HepG2 (cell line): ENCODE results near the gene ZDHHC18. TPM values are rescaled to one million over a fixed set of nuclear protein-coding genes. Genes with fewer than 3 reads are reported as not detected.

Source experiments
- MEIS1 ChIP-seq: sonication (generic); formaldehyde crosslinking; IDR thresholded peaks from 2 replicates; pipeline ENCODE4 v1.9.0; 2021; ENCODE audit warnings: mild to moderate bottlenecking, missing genetic modification reagents, moderate library complexity, borderline replicate concordance
- REL ChIP-seq: sonication (generic); formaldehyde crosslinking; conservative IDR thresholded peaks from 2 replicates; pipeline ENCODE4 v1.8.0; 2022; ENCODE audit warnings: mild to moderate bottlenecking, missing genetic modification reagents, moderate library complexity
- RORA ChIP-seq: sonication (generic); formaldehyde crosslinking; IDR thresholded peaks from 2 replicates; pipeline ENCODE4 v1.5.0; 2020; ENCODE audit warnings: mild to moderate bottlenecking, missing genetic modification reagents, moderate library complexity
- ZBTB21 ChIP-seq: sonication (generic); formaldehyde crosslinking; IDR thresholded peaks from 2 replicates; pipeline ENCODE4 v1.4.0; 2020; ENCODE audit warnings: missing genetic modification reagents
- ZNF629 ChIP-seq: sonication (generic); formaldehyde crosslinking; conservative IDR thresholded peaks from 2 replicates; pipeline ENCODE4 v1.5.0; 2020; ENCODE audit warnings: missing genetic modification reagents
- ZSCAN31 ChIP-seq: sonication (generic); formaldehyde crosslinking; IDR thresholded peaks from 2 replicates; pipeline ENCODE4 v1.5.0; 2020; ENCODE audit warnings: low read depth, mild to moderate bottlenecking, missing genetic modification reagents
- polyA plus RNA-seq, 8 experiments: library from polyadenylated mRNA; depleted of rRNA in 3 of 8; stranded (reverse) in 7 of 8; unstranded in 1 of 8; fragments of >200 nt; fragmentation: Illumina TruSeq in 4 of 8; extraction: Trizol in 4 of 8; gene quantifications; 2 replicates each; pipeline versions ENCODE4 v1.2.1 to v1.2.3, GENCODE V29; 2011 to 2016; ENCODE audit warnings: low read depth in 4 of 8, missing spikeins in 1 of 8, mixed read lengths in 1 of 8; ENCODE audit not compliant: insufficient read depth in 1 of 8
- total RNA-seq, 5 experiments: library from RNA; depleted of rRNA; stranded (reverse); fragments of >200 nt; fragmentation: Illumina TruSeq; extraction: Trizol; gene quantifications; 2 replicates each; pipeline ENCODE4 v1.2.3, GENCODE V29; 2016; ENCODE audit warnings: low read depth in 1 of 5
- TF ChIP-seq, protein P1 (sequence below): IDR thresholded peaks from 2 replicates; pipeline ENCODE4 v1.6.1; 2012; ENCODE audit warnings: low read depth, low read length, improper control_type of control experiment
- TF ChIP-seq, protein P2 (sequence below): sonication (generic); formaldehyde crosslinking; IDR thresholded peaks from 2 replicates; pipeline ENCODE4 v1.4.0; 2020; ENCODE audit warnings: missing genetic modification reagents
- TF ChIP-seq, protein P3 (sequence below): sonication (generic); formaldehyde crosslinking; IDR thresholded peaks from 2 replicates; pipeline ENCODE4 v1.4.0; 2020; ENCODE audit warnings: missing genetic modification reagents; ENCODE audit errors: not compliant biosample characterization
- TF ChIP-seq, protein P4 (sequence below): sonication (generic); formaldehyde crosslinking; IDR thresholded peaks from 2 replicates; pipeline ENCODE4 v1.8.1; 2023; ENCODE audit warnings: mild to moderate bottlenecking, moderate library complexity, missing genetic modification reagents
- TF ChIP-seq, protein P5 (sequence below): sonication (generic); formaldehyde crosslinking; IDR thresholded peaks from 2 replicates; pipeline ENCODE4 v1.5.0; 2020; ENCODE audit warnings: mild to moderate bottlenecking, missing genetic modification reagents, borderline replicate concordance
- TF ChIP-seq, protein P6 (sequence below), 2 experiments: fragments of 450-650 bp in 1 of 2; sonication (generic) in 1 of 2; formaldehyde crosslinking; IDR thresholded peaks; 2 replicates each; pipeline versions ENCODE4 v1.5.0 to v1.8.0; 2020 to 2022; ENCODE audit warnings: mild to moderate bottlenecking in 1 of 2, missing genetic modification reagents in 1 of 2

The ZDHHC18 gene
- total and polyA plus RNA-seq, 2 of the 13 experiments (the other 11 are each of a cell fraction or from before 2014, with no cell fraction given): 13.2 to 35.3 TPM

DNA sequence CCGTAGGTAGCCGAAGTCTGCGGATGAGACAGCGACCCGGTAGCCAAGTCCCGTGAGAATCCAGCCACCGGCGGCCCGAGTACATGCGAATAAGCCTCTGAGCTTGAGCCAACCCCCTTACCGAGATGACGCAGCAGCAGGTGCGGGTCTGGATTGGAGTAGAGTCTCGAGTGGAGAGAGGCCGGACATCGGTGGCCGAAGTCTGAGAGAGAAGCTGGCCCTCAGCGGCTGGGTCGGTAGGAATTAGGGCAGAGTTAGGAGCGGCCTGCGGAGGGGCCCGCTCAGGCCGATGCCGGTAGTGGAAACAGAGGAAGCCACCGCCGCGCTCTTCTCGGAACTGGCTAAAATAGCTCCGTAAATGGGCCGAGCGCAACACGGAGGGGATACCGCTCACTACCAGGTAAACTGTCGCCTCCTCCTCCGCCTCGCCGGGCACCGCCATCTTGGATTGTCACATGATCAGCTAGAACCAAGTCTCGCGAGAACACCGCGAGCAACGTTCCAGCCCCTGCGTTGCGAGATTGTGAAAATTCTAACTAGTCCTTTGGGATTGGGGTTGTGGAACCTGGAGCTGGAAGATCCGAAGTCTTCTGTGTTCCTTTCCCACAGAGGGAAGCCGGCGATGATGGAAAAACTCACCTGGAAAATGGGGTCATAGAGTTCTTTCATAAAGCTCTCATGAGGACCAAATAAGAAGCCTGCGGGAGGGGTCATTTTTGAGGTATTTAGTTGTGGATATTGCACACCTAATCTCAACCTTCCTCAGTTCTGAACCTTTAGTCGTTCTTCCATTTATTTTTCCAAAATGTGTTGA is 73.7 kb downstream of the ZDHHC18 start, which contains the start of gene GPATCH3 (continued):
- TF ChIP-seq, protein P1, sequence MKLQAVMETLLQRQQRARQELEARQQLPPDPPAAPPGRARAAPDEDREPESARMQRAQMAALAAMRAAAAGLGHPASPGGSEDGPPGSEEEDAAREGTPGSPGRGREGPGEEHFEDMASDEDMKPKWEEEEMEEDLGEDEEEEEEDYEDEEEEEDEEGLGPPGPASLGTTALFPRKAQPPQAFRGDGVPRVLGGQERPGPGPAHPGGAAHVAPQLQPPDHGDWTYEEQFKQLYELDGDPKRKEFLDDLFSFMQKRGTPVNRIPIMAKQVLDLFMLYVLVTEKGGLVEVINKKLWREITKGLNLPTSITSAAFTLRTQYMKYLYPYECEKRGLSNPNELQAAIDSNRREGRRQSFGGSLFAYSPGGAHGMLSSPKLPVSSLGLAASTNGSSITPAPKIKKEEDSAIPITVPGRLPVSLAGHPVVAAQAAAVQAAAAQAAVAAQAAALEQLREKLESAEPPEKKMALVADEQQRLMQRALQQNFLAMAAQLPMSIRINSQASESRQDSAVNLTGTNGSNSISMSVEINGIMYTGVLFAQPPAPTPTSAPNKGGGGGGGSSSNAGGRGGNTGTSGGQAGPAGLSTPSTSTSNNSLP: no peak
- TF ChIP-seq, protein P2, sequence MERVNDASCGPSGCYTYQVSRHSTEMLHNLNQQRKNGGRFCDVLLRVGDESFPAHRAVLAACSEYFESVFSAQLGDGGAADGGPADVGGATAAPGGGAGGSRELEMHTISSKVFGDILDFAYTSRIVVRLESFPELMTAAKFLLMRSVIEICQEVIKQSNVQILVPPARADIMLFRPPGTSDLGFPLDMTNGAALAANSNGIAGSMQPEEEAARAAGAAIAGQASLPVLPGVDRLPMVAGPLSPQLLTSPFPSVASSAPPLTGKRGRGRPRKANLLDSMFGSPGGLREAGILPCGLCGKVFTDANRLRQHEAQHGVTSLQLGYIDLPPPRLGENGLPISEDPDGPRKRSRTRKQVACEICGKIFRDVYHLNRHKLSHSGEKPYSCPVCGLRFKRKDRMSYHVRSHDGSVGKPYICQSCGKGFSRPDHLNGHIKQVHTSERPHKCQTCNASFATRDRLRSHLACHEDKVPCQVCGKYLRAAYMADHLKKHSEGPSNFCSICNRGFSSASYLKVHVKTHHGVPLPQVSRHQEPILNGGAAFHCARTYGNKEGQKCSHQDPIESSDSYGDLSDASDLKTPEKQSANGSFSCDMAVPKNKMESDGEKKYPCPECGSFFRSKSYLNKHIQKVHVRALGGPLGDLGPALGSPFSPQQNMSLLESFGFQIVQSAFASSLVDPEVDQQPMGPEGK: peak; percentile 31; the same call in 1 of the 2 replicates
- TF ChIP-seq MEIS1 (CRISPR knock-in tag): no peak; the same call in 1 of the 2 replicates
- no peak for TF ChIP-seq RORA (CRISPR knock-in tag)
- no peak for TF ChIP-seq ZBTB21 (CRISPR knock-in tag)
- TF ChIP-seq, protein P3, sequence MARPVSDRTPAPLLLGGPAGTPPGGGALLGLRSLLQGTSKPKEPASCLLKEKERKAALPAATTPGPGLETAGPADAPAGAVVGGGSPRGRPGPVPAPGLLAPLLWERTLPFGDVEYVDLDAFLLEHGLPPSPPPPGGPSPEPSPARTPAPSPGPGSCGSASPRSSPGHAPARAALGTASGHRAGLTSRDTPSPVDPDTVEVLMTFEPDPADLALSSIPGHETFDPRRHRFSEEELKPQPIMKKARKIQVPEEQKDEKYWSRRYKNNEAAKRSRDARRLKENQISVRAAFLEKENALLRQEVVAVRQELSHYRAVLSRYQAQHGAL (CRISPR knock-in tag): no peak
- TF ChIP-seq ZNF629 (CRISPR knock-in tag): no peak
- TF ChIP-seq, protein P4, sequence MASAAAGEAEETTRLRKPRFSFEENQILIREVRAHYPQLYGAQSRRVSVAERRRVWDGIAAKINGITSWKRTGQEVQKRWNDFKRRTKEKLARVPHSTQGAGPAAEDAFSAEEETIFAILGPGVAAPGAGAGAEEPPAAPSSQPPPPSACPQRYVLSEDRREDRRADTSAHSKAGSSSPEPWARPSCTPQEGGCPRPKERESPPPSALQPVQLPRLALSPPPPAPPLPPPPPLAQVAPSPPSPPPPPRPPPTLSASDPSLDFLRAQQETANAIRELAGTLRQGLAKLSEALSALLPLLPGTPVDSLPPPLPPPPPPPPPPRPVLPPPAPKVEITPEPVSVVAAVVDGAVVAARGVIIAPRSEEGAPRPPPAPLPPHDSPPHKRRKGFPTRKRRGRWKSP: peak; percentile 71; the same call in 1 of the 2 replicates
- TF ChIP-seq, protein P5, sequence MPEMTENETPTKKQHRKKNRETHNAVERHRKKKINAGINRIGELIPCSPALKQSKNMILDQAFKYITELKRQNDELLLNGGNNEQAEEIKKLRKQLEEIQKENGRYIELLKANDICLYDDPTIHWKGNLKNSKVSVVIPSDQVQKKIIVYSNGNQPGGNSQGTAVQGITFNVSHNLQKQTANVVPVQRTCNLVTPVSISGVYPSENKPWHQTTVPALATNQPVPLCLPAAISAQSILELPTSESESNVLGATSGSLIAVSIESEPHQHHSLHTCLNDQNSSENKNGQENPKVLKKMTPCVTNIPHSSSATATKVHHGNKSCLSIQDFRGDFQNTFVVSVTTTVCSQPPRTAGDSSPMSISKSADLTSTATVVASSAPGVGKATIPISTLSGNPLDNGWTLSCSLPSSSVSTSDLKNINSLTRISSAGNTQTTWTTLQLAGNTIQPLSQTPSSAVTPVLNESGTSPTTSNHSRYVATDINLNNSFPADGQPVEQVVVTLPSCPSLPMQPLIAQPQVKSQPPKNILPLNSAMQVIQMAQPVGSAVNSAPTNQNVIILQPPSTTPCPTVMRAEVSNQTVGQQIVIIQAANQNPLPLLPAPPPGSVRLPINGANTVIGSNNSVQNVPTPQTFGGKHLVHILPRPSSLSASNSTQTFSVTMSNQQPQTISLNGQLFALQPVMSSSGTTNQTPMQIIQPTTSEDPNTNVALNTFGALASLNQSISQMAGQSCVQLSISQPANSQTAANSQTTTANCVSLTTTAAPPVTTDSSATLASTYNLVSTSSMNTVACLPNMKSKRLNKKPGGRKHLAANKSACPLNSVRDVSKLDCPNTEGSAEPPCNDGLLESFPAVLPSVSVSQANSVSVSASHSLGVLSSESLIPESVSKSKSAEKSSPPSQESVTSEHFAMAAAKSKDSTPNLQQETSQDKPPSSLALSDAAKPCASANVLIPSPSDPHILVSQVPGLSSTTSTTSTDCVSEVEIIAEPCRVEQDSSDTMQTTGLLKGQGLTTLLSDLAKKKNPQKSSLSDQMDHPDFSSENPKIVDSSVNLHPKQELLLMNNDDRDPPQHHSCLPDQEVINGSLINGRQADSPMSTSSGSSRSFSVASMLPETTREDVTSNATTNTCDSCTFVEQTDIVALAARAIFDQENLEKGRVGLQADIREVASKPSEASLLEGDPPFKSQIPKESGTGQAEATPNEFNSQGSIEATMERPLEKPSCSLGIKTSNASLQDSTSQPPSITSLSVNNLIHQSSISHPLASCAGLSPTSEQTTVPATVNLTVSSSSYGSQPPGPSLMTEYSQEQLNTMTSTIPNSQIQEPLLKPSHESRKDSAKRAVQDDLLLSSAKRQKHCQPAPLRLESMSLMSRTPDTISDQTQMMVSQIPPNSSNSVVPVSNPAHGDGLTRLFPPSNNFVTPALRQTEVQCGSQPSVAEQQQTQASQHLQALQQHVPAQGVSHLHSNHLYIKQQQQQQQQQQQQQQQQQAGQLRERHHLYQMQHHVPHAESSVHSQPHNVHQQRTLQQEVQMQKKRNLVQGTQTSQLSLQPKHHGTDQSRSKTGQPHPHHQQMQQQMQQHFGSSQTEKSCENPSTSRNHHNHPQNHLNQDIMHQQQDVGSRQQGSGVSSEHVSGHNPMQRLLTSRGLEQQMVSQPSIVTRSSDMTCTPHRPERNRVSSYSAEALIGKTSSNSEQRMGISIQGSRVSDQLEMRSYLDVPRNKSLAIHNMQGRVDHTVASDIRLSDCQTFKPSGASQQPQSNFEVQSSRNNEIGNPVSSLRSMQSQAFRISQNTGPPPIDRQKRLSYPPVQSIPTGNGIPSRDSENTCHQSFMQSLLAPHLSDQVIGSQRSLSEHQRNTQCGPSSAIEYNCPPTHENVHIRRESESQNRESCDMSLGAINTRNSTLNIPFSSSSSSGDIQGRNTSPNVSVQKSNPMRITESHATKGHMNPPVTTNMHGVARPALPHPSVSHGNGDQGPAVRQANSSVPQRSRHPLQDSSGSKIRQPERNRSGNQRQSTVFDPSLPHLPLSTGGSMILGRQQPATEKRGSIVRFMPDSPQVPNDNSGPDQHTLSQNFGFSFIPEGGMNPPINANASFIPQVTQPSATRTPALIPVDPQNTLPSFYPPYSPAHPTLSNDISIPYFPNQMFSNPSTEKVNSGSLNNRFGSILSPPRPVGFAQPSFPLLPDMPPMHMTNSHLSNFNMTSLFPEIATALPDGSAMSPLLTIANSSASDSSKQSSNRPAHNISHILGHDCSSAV (CRISPR knock-in tag): no peak
- TF ChIP-seq, protein P6, sequence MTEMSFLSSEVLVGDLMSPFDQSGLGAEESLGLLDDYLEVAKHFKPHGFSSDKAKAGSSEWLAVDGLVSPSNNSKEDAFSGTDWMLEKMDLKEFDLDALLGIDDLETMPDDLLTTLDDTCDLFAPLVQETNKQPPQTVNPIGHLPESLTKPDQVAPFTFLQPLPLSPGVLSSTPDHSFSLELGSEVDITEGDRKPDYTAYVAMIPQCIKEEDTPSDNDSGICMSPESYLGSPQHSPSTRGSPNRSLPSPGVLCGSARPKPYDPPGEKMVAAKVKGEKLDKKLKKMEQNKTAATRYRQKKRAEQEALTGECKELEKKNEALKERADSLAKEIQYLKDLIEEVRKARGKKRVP (CRISPR knock-in tag; IDR thresholded peaks at IDR 0.05): peak; percentile 33 to 71; a peak in 1 of 4 replicates
- peak; percentile 75; the same call in 1 of the 2 replicates for TF ChIP-seq ZSCAN31 (CRISPR knock-in tag)
- TF ChIP-seq REL (CRISPR knock-in tag): no peak
